Germinal center (tissue), 1 donor: Measurements from ENCODE around the gene OR2F2.

Experiments
- DNase-seq: peaks from one replicate; pipeline ENCODE4 v3.0.0; 2012; ENCODE audit warnings: mixed read lengths, low spot score

The OR2F2 gene

GRCh38 chr7:143979359-143979758, 44.3 kb downstream of the OR2F2 start:
- DNase-seq: no peak

GRCh38 chr7:143979998-143980397, 45.0 kb downstream of the OR2F2 start:
- no peak for DNase-seq

GRCh38 chr7:143980746-143981510, 45.9 kb downstream of the OR2F2 start:
- DNase-seq: no peak

GRCh38 chr7:143983960-143984359, 48.9 kb downstream of the OR2F2 start:
- no peak for DNase-seq
